Activated CD8-positive, alpha-beta memory T cell treated with anti-CD3 and anti-CD28 coated beads, Interleukin-2, amount 50 U/mL, for 24 hours (primary cell): ENCODE measurements around the gene TAS2R41.
"Not testable (repeated sequence)": the region's sequence is repeated elsewhere in the genome, so short reads cannot be mapped to it uniquely, and the experiment has no call there.

Source experiments
- DNase-seq: peaks from one replicate; pipeline ENCODE4 v3.0.0-alpha.2; 2020; ENCODE audit errors: extremely low read depth

Gene TAS2R41

GRCh38 chr7:143518941-143519340, 41.3 kb downstream of the TAS2R41 start:
- DNase-seq: no peak

- no peak for DNase-seq
Measured at GRCh38 chr7:143519411-143520131, 41.9 kb downstream of the TAS2R41 start.

DNA sequence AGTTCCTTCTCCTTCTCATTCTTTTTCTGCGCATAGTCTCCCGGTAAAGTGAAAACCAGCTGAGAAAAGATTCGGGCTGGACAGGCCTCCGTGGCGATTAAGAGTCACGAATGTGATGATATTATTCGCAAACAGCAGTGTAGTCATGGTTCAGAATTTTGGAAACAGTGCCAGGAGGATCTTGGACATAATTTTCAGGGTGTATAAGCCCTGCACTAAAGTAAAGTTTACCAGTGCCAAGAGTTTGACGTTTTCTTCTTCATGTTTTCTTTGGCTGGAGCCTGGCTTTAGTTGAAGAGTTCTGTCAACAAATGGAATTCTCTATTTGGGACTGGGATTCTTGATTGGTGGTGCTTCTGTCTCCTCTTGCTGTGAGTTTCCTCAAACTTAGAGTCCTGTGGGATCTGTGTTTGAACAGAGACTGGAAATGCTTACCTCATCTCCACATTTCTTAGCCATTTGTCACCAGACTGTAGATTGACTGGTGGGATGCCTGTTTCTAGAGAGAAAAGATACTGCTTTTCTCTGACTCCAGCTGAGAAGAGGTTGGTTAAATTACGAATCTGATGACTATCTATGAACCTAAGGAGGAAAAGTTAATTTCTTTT, 44.7 kb downstream of the TAS2R41 start:
- DNase-seq: not testable (repeated sequence)
